GM18519 (cell line): Measurements from ENCODE around the gene MSX1.

ENCODE experiments used
- ATAC-seq: cut with Tn5 transposase; IDR thresholded peaks from one replicate; pipeline ENCODE4 v1.9.1; 2021; ENCODE audit warnings: mild to moderate bottlenecking, moderate library complexity; ENCODE audit not compliant: unreplicated experiment, low FRiP score

The MSX1 gene

GRCh38 chr4:4838936-4839810, 20.3 kb upstream of the MSX1 start:
- ATAC-seq, result no peak

- ATAC-seq, result no peak
Observed at GRCh38 chr4:4840351-4840750, 19.1 kb upstream of the MSX1 start.

- ATAC-seq, result no peak
Observed at GRCh38 chr4:4841156-4841555, 18.3 kb upstream of the MSX1 start.

- no peak for ATAC-seq
Observed at GRCh38 chr4:4842476-4843441, 16.7 kb upstream of the MSX1 start.

- no peak for ATAC-seq
Observed at GRCh38 chr4:4843635-4844291, 15.7 kb upstream of the MSX1 start.

GRCh38 chr4:4845027-4845426, 14.4 kb upstream of the MSX1 start:
- no peak for ATAC-seq

- no peak for ATAC-seq
Observed at GRCh38 chr4:4847011-4847410, 12.5 kb upstream of the MSX1 start.

GRCh38 chr4:4848540-4848939, 10.9 kb upstream of the MSX1 start:
- ATAC-seq, result no peak

- no peak for ATAC-seq
Observed at GRCh38 chr4:4849106-4849505, 10.4 kb upstream of the MSX1 start.

GRCh38 chr4:4849524-4850193, 9.8 kb upstream of the MSX1 start:
- no peak for ATAC-seq

- no peak for ATAC-seq
Observed at GRCh38 chr4:4851081-4851480, 8.4 kb upstream of the MSX1 start.

- ATAC-seq, result no peak
Observed at GRCh38 chr4:4851906-4852305, 7.6 kb upstream of the MSX1 start.

- no peak for ATAC-seq
Observed at GRCh38 chr4:4852591-4853362, 6.7 kb upstream of the MSX1 start.

GRCh38 chr4:4853371-4853823, 6.1 kb upstream of the MSX1 start:
- no peak for ATAC-seq

GRCh38 chr4:4853921-4854648, 5.4 kb upstream of the MSX1 start:
- ATAC-seq, result no peak

GRCh38 chr4:4854649-4855295, 4.7 kb upstream of the MSX1 start:
- no peak for ATAC-seq

- no peak for ATAC-seq
Observed at GRCh38 chr4:4855301-4856070, 4.0 kb upstream of the MSX1 start.
